GM19099 (cell line): Measurements from ENCODE around the gene PIGQ.

Experiments
- POLR2A ChIP-seq: IDR thresholded peaks from 3 replicates; pipeline ENCODE4 v1.6.1; 2011; ENCODE audit warnings: low read depth; ENCODE audit not compliant: insufficient read length; ENCODE audit errors: extremely low read depth

PIGQ gene

GRCh38 chr16:569445-570254 is at the start of gene PIGQ:
Gene PIGQ, plus strand, starts transcription at chr16:569968. Its CDS starts 4,107 bp downstream, at chr16:574075.
- TF ChIP-seq POLR2A, result peak; percentile 64

DNA sequence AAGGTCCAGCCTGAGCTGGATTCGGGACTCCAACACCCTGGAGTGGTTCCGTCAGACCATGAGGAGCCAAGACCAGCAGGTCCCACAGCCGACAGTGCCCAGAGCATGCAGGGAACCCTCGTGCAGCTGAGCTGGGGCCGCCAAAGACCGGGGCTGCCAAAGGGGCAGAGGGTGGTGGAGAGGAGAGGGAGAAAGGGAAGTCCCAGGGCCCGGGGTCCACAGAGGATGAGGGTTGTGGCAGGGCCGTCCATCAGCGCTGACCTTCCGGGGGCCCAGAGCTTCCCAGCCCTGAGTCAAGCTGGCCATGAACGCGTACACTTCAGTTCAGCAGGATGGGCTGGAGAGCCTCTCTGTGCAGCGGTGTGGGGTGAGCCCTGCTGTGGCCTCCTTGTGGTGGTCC is 48.9 kb upstream of the PIGQ start:
- no peak for TF ChIP-seq POLR2A

DNA sequence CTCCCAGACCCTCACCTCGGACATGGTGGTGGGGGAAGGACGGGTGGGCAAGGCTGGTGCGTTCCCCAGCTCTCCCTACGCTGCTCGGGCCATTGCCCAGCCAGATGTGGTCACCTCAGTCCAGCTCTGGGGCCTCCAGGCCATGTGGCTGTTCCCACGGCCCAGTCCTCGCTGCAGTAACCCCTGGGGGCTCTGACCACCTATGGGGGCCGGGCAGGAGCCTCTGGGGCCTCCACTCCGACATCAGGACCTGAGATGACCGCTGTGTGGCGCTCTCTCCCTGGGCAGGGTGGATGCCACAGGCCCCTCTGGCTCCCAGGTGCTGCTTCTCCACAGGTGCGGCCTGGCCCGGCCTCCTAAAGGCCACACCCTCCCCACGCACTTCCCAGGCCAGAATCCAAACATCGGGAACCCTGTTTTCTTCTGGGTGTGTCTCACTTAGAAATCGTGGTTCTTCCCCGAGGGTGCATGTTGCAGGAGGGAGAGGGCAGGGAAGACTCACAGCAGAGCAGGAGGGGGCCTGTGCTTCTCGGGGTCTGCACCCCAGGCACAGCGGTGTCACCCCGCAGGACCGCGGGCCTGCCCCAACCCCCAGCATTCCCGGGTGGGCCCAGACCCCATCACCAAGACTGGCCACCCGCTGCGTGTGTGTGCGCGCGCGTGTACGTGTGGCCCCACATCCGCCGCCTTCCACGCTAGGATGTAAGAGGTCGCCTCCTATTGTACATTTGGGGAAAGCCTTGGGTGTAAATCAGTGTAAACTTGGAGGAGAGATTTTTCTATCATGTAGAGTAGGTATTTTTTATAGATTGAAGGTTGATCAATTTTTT is 48.2 kb upstream of the PIGQ start:
- TF ChIP-seq POLR2A, result no peak

GRCh38 chr16:522320-523096 is 47.3 kb upstream of the PIGQ start:
- no peak for TF ChIP-seq POLR2A

DNA sequence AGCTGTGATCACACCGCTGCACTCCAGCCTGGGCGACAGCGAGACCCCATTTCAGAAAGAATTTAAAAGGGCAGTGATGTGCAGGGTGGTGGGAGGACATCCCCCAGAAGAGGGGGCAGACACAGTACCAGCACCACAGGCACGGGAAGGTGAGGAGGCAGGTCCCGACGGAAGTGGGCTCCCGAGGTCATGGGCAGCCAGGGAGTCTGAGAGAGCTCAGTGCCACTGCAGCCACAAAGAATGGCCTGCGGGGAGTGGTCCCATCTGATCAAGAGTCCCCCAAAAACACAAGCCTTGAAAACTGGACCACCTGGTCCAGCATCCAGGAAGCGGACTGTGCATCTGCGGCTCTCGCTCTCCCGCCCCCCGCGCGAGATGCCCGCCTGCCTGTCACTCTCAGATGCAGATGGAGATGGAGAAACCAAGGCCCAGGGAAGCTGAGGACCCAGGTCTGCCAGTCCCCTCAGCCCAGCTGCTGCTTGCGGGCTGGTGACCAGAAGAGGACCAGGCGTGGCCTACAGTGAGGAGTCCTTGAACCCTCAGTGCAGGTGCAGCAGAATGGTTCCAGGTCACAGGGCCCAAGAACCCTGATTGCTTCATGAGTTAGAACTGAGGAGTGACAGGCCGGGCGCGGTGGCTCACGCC is 46.5 kb upstream of the PIGQ start:
- peak; percentile 16 for TF ChIP-seq POLR2A

- no peak for TF ChIP-seq POLR2A
Observed at GRCh38 chr16:524274-525040, 45.3 kb upstream of the PIGQ start.

- no peak for TF ChIP-seq POLR2A
Observed at GRCh38 chr16:525123-525519, 44.6 kb upstream of the PIGQ start.

DNA sequence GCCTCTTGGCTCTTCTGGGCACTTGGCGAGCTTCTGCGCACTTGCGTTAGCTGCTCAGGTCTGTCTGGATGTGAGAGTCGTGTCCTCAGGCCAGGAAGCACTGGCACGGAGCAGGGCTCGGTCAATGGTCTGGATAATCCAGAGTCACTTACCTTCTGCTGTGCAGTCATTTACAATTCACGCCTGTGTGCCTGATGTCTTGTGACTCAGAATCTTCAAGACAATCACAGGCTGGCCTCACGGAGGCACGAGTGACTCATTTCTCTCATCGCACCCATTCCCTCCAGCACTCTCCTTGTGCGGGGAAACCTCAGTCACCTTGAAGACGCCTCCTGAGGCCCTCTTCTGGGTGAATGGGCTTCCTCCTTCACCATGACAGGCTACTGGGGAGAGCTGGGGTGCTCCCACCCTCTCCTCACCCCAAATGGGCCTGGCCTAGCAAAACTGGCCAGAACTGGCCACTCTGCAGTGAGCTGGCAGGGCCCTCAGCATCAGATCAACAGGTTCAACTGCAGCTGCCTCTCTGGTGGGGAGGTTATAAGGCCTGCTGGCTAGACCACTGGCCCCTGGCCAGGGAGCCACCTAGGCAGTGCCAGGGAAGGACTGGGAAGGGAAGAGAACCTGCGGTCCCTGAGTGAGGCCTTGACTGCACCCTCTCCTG is 44.1 kb upstream of the PIGQ start:
- no peak for TF ChIP-seq POLR2A

- no peak for TF ChIP-seq POLR2A
Observed at GRCh38 chr16:526181-527014, 43.4 kb upstream of the PIGQ start.

DNA sequence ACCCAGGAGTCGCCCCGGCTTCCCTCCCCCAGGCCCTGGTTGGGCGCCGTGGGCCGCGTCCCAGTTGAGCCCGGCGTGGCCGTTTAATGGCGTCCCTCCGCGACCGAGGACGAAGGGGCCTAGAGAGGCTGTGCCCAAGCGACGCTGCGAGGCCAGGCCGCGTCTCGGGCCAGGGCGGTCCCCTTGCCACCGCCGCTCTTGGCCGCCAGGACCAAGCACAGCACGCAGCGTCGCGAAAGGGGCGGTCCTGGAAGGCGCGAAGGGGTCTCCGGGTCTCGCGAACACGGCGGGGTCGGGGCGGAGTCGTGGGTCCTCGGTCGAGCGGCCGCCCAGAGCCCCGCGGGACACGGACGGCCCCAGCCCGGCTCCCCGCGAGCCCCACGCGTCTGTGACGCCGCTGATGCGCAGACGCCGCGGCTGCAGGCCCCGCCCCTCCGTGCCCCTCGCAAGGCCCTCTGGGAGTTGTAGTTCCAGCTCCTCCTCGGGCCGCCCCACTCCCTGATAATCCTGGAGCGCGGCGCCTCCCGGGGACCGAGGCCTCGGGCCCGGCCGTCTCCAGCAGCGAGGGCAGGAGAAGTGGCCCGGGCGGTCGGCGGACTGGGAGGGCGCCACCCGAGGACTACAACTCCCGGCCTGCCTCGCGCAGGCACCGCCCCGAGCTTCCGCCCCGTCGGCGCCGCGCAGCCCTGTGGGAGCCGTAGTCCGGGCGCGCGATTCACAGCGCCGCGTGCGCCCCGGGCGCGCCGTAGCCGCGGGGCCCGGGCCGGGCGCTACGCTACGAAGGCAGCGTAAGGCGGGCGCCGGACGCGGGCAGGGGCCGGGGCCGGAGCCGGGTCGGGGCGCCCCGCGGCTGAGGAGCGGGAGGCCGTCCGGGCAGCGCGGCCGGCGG is 42.5 kb upstream of the PIGQ start, which contains the start of gene CAPN15:
Gene CAPN15 (plus strand): TSS at position 698 of the 889 bp plus-strand sequence. CDS start 19,127 bp downstream, outside the sequence.
- TF ChIP-seq POLR2A, result peak; percentile 63
